GM12878 (cell line): ENCODE data around the gene GON4L. TPM values are rescaled to one million over a fixed set of nuclear protein-coding genes. Genes with fewer than 3 reads are reported as not detected.

Experiments
- ATAC-seq: fragments of 200-7000 bp; cut with Tn5 transposase; 3 replicates; pipeline ENCODE4 v1.9.1; 2020; ENCODE audit warnings: mild to moderate bottlenecking, moderate library complexity
- BruUV-seq: library from RNA; stranded (reverse); fragments of 400-500 nt; replicated peaks from 2 replicates; lab custom pipeline; 2021; lab: Mats Ljungman, UMichigan
- CTCF ChIA-PET: fragments of 300-600 bp; sonication (Branson Sonifier 250); formaldehyde crosslinking; extraction: SDS; loops from one replicate; lab custom pipeline; 2021; ENCODE audit warnings: inconsistent platforms; lab: Yijun Ruan, JAX
- POLR2A ChIA-PET: fragments of 350-600 bp; formaldehyde crosslinking; extraction: SDS; loops from one replicate; lab custom pipeline; 2021; ENCODE audit warnings: inconsistent platforms; lab: Charles Lee
- RAD21 ChIA-PET: fragments of 300-600 bp; sonication (Branson Sonifier 250); formaldehyde crosslinking; loops from one replicate; lab custom pipeline; 2023; ENCODE audit warnings: antibody characterized with exemption; ENCODE audit not compliant: unreplicated experiment; lab: Charles Lee
- SMC1A ChIA-PET: fragments of 300-600 bp; sonication (Branson Sonifier 250); formaldehyde crosslinking; loops from one replicate; lab custom pipeline; 2023; ENCODE audit not compliant: unreplicated experiment, uncharacterized antibody; lab: Charles Lee
- DNase-seq: peaks from one replicate; pipeline ENCODE4 v3.0.0-alpha.2; 2011; ENCODE audit warnings: low read depth, low spot score
- FAIRE-seq: peaks from 3 replicates; lab custom pipeline; 2011; peaks lifted over from hg19 to GRCh38; lab: Jason Lieb, UNC
- H2AFZ ChIP-seq: 2 replicates; pipeline ENCODE4 v1.6.0; 2011; ENCODE audit warnings: low read depth, low read length, control low read depth; ENCODE audit not compliant: control insufficient read depth
- H3K27ac ChIP-seq: 2 replicates; pipeline ENCODE4 v1.5.1; 2011; ENCODE audit warnings: control low read depth; ENCODE audit not compliant: control insufficient read depth, insufficient read depth
- H3K27me3 ChIP-seq, 2 experiments: replicated peaks in 1 of 2; 2 replicates each; pipeline versions ENCODE4 v1.6.0 to v1.6.1; 2011; ENCODE audit warnings: low read length in 1 of 2; ENCODE audit not compliant: control insufficient read depth in 2 of 2, insufficient read depth in 2 of 2
- H3K36me3 ChIP-seq, 2 experiments: 2 replicates each; pipeline ENCODE4 v1.5.1; 2011; ENCODE audit warnings: low read length in 1 of 2; ENCODE audit not compliant: control insufficient read depth in 2 of 2, insufficient read depth in 2 of 2
- H3K4me1 ChIP-seq: 2 replicates; pipeline ENCODE4 v1.6.1; 2011; ENCODE audit warnings: mild to moderate bottlenecking, low read length, moderate library complexity, mixed read lengths; ENCODE audit not compliant: control insufficient read depth, insufficient read depth
- H3K4me2 ChIP-seq: 2 replicates; pipeline ENCODE4 v1.6.0; 2011; ENCODE audit warnings: control low read depth; ENCODE audit not compliant: control insufficient read depth, insufficient read depth
- H3K4me3 ChIP-seq: fragments of 200-600 bp; sonication (generic); 2 replicates; pipeline ENCODE4 v1.5.1; 2016
- H3K79me2 ChIP-seq: 2 replicates; pipeline ENCODE4 v1.6.0; 2011; ENCODE audit warnings: low read length; ENCODE audit not compliant: control insufficient read depth, insufficient read depth
- H3K9ac ChIP-seq: 2 replicates; pipeline ENCODE4 v1.8.0; 2011; ENCODE audit warnings: low read length, control low read depth, mixed read lengths; ENCODE audit not compliant: control insufficient read depth, insufficient read depth
- H3K9me3 ChIP-seq: replicated peaks from 3 replicates; pipeline ENCODE4 v1.5.1; 2011; ENCODE audit warnings: mild to moderate bottlenecking, low read length; ENCODE audit not compliant: control insufficient read depth, insufficient read depth
- H4K20me1 ChIP-seq: 2 replicates; pipeline ENCODE4 v1.6.0; 2011; ENCODE audit not compliant: control insufficient read depth, insufficient read depth
- BACH1 ChIP-seq: fragments of 450-650 bp; IDR thresholded peaks from 2 replicates; pipeline ENCODE4 v1.6.1; 2017; ENCODE audit warnings: mild to moderate bottlenecking, borderline replicate concordance
- BHLHE40 ChIP-seq, 2 experiments: fragments of 450-650 bp in 1 of 2; IDR thresholded peaks; 2 replicates each; pipeline ENCODE4 v1.6.1; 2011 to 2017; ENCODE audit warnings: low read depth in 2 of 2, borderline replicate concordance in 1 of 2, improper control_type of control experiment in 1 of 2, low read length in 1 of 2, mild to moderate bottlenecking in 1 of 2
- CHD1 ChIP-seq: IDR thresholded peaks from 2 replicates; pipeline ENCODE4 v1.6.1; 2012; ENCODE audit warnings: low read depth, low read length, improper control_type of control experiment
- HCFC1 ChIP-seq: fragments of 150-350 bp; IDR thresholded peaks from 2 replicates; pipeline ENCODE4 v1.6.1; 2014; ENCODE audit warnings: low read length
- HDAC6 ChIP-seq: fragments of 200-600 bp; sonication (generic); IDR thresholded peaks from one replicate; pipeline ENCODE4 v1.8.0; 2017; ENCODE audit warnings: antibody characterized with exemption; ENCODE audit not compliant: unreplicated experiment
- MEF2B ChIP-seq: fragments of 450-650 bp; IDR thresholded peaks from 2 replicates; pipeline ENCODE4 v1.6.1; 2018; ENCODE audit warnings: mild to moderate bottlenecking, moderate library complexity; ENCODE audit not compliant: partially characterized antibody, poor library complexity, severe bottlenecking
- NFYA ChIP-seq: IDR thresholded peaks from 2 replicates; pipeline ENCODE4 v1.6.1; 2011; ENCODE audit warnings: low read depth, mild to moderate bottlenecking, low read length, improper control_type of control experiment, borderline replicate concordance
- POLR2AphosphoS5 ChIP-seq: IDR thresholded peaks from 2 replicates; pipeline ENCODE4 v1.6.1; 2011; ENCODE audit warnings: mild to moderate bottlenecking, low read length, inconsistent platforms
- RFX5 ChIP-seq: IDR thresholded peaks from 2 replicates; pipeline ENCODE4 v1.6.1; 2011; ENCODE audit warnings: low read depth, low read length, improper control_type of control experiment
- SUZ12 ChIP-seq: fragments of 200-600 bp; sonication (generic); IDR thresholded peaks from one replicate; pipeline ENCODE4 v1.6.1; 2018; ENCODE audit warnings: antibody characterized with exemption, mild to moderate bottlenecking; ENCODE audit not compliant: unreplicated experiment
- TAF1 ChIP-seq: IDR thresholded peaks from 2 replicates; pipeline ENCODE4 v1.6.1; 2011; ENCODE audit warnings: mild to moderate bottlenecking, low read depth, low read length, borderline replicate concordance
- ZSCAN29 ChIP-seq: fragments of 450-650 bp; IDR thresholded peaks from 2 replicates; pipeline ENCODE4 v1.6.1; 2017; ENCODE audit warnings: mild to moderate bottlenecking, moderate library complexity
- WGBS: methylation state at CpG from one replicate; pipeline ENCODE4 v1.1.6; 2016; ENCODE audit warnings: low lambda C conversion rate; ENCODE audit not compliant: insufficient replicate concordance, insufficient coverage; ENCODE audit errors: missing lambda C conversion rate; 5-methylcytosine and 5-hydroxymethylcytosine counted together
- in situ Hi-C: fragments of 300-500 bp; cut with MboI; formaldehyde crosslinking; loops from 9 replicates; pipeline ENCODE4 v1.14.3; 2018; ENCODE audit warnings: mixed read lengths
- intact Hi-C: fragments of 100-400 bp; cut with micrococcal nuclease; formaldehyde crosslinking; loops from one replicate; pipeline ENCODE4 v1.14.2; 2022; ENCODE audit not compliant: unreplicated experiment
- polyA plus RNA-seq, 11 experiments: library from polyadenylated mRNA; depleted of rRNA in 4 of 11; unstranded in 6 of 11; stranded (reverse) in 5 of 11; fragments of >200 nt; fragmentation: Nextera tagmentation in 4 of 11; fragmentation: Illumina TruSeq in 1 of 11; extraction: Ambion mirVana in 4 of 11; extraction: Trizol in 1 of 11; gene quantifications; 1 replicate in 1 of 11; 2 replicates in 10 of 11; pipeline versions ENCODE4 v1.2.1 to v1.2.3, GENCODE V29; 2011 to 2016; ENCODE audit warnings: inconsistent platforms in 2 of 11, missing spikeins in 2 of 11, low read depth in 1 of 11
- total RNA-seq, 4 experiments: library from RNA; depleted of rRNA in 3 of 4; stranded (reverse); fragments of >200 nt in 3 of 4; fragmentation: Illumina TruSeq in 1 of 4; extraction: Trizol in 1 of 4; gene quantifications; 2 replicates each; pipeline versions ENCODE4 v1.2.1 to v1.2.3, GENCODE V29; 2013 to 2021
- TF ChIP-seq, protein P1 (sequence below): IDR thresholded peaks from 2 replicates; pipeline ENCODE4 v1.6.1; 2012; ENCODE audit warnings: low read depth, low read length, improper control_type of control experiment
- TF ChIP-seq, protein P2 (sequence below): fragments of 450-650 bp; IDR thresholded peaks from 2 replicates; pipeline ENCODE4 v1.6.1; 2018; ENCODE audit warnings: mild to moderate bottlenecking, low read depth, moderate library complexity; ENCODE audit not compliant: partially characterized antibody
- TF ChIP-seq, protein P3 (sequence below): fragments of 150-350 bp; IDR thresholded peaks from 2 replicates; pipeline ENCODE4 v1.6.1; 2016; ENCODE audit warnings: low read depth, low read length

The GON4L gene
- total and polyA plus RNA-seq, 10 of the 15 experiments (the other 5 are each of a cell fraction or from before 2014, with no cell fraction given) = 17.7 to 40.7 (median 28.0) TPM

DNA sequence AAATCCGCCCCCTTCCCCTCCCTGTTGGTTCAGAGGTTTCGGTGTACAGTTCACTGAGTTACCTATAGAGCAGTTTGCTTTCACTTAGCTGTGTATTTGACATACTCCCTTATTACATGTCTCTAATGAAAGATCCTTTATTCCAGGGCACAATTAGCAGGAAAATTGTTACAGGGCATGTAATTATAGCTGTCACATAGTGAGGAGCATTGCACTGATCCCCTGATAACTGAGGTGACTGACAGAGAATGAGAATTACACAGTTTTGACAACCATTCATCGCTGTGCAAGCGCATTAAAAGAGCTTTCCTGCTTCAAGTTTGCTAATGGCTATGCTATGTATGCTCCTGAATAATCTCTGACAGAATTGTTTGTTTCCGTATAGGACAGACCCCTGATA lies 141.2 kb downstream of the GON4L start:
- TF ChIP-seq POLR2AphosphoS5 = no peak
- TF ChIP-seq HDAC6 = no peak
- TF ChIP-seq, protein P1, sequence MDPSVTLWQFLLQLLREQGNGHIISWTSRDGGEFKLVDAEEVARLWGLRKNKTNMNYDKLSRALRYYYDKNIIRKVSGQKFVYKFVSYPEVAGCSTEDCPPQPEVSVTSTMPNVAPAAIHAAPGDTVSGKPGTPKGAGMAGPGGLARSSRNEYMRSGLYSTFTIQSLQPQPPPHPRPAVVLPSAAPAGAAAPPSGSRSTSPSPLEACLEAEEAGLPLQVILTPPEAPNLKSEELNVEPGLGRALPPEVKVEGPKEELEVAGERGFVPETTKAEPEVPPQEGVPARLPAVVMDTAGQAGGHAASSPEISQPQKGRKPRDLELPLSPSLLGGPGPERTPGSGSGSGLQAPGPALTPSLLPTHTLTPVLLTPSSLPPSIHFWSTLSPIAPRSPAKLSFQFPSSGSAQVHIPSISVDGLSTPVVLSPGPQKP = no peak
- TF ChIP-seq BACH1 = no peak
- TF ChIP-seq CHD1 = no peak
- no peak for TF ChIP-seq MEF2B
- TF ChIP-seq SUZ12 = no peak
- no peak for TF ChIP-seq RFX5
- TF ChIP-seq NFYA = no peak
- TF ChIP-seq, protein P2, sequence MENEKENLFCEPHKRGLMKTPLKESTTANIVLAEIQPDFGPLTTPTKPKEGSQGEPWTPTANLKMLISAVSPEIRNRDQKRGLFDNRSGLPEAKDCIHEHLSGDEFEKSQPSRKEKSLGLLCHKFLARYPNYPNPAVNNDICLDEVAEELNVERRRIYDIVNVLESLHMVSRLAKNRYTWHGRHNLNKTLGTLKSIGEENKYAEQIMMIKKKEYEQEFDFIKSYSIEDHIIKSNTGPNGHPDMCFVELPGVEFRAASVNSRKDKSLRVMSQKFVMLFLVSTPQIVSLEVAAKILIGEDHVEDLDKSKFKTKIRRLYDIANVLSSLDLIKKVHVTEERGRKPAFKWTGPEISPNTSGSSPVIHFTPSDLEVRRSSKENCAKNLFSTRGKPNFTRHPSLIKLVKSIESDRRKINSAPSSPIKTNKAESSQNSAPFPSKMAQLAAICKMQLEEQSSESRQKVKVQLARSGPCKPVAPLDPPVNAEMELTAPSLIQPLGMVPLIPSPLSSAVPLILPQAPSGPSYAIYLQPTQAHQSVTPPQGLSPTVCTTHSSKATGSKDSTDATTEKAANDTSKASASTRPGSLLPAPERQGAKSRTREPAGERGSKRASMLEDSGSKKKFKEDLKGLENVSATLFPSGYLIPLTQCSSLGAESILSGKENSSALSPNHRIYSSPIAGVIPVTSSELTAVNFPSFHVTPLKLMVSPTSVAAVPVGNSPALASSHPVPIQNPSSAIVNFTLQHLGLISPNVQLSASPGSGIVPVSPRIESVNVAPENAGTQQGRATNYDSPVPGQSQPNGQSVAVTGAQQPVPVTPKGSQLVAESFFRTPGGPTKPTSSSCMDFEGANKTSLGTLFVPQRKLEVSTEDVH = no peak
- no peak for TF ChIP-seq TAF1
- TF ChIP-seq ZSCAN29 = no peak
- no peak for TF ChIP-seq HCFC1
- TF ChIP-seq, protein P3, sequence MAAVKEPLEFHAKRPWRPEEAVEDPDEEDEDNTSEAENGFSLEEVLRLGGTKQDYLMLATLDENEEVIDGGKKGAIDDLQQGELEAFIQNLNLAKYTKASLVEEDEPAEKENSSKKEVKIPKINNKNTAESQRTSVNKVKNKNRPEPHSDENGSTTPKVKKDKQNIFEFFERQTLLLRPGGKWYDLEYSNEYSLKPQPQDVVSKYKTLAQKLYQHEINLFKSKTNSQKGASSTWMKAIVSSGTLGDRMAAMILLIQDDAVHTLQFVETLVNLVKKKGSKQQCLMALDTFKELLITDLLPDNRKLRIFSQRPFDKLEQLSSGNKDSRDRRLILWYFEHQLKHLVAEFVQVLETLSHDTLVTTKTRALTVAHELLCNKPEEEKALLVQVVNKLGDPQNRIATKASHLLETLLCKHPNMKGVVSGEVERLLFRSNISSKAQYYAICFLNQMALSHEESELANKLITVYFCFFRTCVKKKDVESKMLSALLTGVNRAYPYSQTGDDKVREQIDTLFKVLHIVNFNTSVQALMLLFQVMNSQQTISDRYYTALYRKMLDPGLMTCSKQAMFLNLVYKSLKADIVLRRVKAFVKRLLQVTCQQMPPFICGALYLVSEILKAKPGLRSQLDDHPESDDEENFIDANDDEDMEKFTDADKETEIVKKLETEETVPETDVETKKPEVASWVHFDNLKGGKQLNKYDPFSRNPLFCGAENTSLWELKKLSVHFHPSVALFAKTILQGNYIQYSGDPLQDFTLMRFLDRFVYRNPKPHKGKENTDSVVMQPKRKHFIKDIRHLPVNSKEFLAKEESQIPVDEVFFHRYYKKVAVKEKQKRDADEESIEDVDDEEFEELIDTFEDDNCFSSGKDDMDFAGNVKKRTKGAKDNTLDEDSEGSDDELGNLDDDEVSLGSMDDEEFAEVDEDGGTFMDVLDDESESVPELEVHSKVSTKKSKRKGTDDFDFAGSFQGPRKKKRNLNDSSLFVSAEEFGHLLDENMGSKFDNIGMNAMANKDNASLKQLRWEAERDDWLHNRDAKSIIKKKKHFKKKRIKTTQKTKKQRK = no peak
- TF ChIP-seq BHLHE40 (IDR thresholded peaks at IDR 0.05; ENCODE audit: borderline replicate concordance in 1 of 2, low read depth in 2 of 2, low read length in 1 of 2) = no peak
- Histone ChIP-seq H3K4me2 (no peak overlapping the region), H3K9me3 (no peaks in the 10 kb centered on the region), H3K36me3 (peaks cover 2 to 3% of the 10 kb centered on the region in 2 experiments; a peak in 3 of 4 replicates), H2AFZ (no peak overlapping the region), H4K20me1 (no peaks in the 10 kb centered on the region), H3K4me3 (no peak overlapping the region), H3K9ac (no peak overlapping the region), H3K27ac (no peak overlapping the region), H3K27me3 (no peaks in the 10 kb centered on the region), H3K79me2 (no peaks in the 10 kb centered on the region; the same call in 1 of the 2 replicates), H3K4me1 (peaks cover 12% of the 10 kb centered on the region)
- intact Hi-C loops (no loop called here), in situ Hi-C loops (no loop called here)
- ATAC-seq (no peak), FAIRE-seq (no peak), DNase-seq (no peak)
- ChIA-PET POLR2A (interaction anchor here (0.5 to 1.4 kb wide), 4 partner anchors 10 to 36 kb away, joined by 3 to 9 read pairs (median 4); no protein-coding TSS in a partner anchor), RAD21 (no interaction called here), SMC1A (interaction anchor here (0.6 to 1.0 kb wide), 3 partner anchors 10 to 274 kb away, joined by 3 read pairs; no protein-coding TSS in a partner anchor), CTCF (interaction anchor here (1.3 kb wide), 1 partner anchor 465 kb away, joined by 3 read pairs; no protein-coding TSS in a partner anchor)
- WGBS = 100% methylated on average over 5 of the region's 5 CpGs
- no TSS peak for BruUV-seq
